HepG2 (cell line): ENCODE results near the gene RMRP. TPM values are rescaled to one million over a fixed set of nuclear protein-coding genes. Genes with fewer than 3 reads are reported as not detected.

Experiments used
- ZBTB40 ChIP-seq, 2 experiments: fragments of 450-650 bp in 1 of 2; sonication (generic) in 1 of 2; formaldehyde crosslinking in 1 of 2; IDR thresholded peaks; 2 replicates each; pipeline versions ENCODE4 v1.6.1 to v1.8.0; 2016 to 2022; ENCODE audit warnings: antibody characterized with exemption in 1 of 2, mild to moderate bottlenecking in 1 of 2, missing genetic modification reagents in 1 of 2
- polyA plus RNA-seq, 8 experiments: library from polyadenylated mRNA; depleted of rRNA in 3 of 8; stranded (reverse) in 7 of 8; unstranded in 1 of 8; fragments of >200 nt; fragmentation: Illumina TruSeq in 4 of 8; extraction: Trizol in 4 of 8; gene quantifications; 2 replicates each; pipeline versions ENCODE4 v1.2.1 to v1.2.3, GENCODE V29; 2011 to 2016; ENCODE audit warnings: low read depth in 4 of 8, missing spikeins in 1 of 8, mixed read lengths in 1 of 8; ENCODE audit not compliant: insufficient read depth in 1 of 8
- total RNA-seq, 5 experiments: library from RNA; depleted of rRNA; stranded (reverse); fragments of >200 nt; fragmentation: Illumina TruSeq; extraction: Trizol; gene quantifications; 2 replicates each; pipeline ENCODE4 v1.2.3, GENCODE V29; 2016; ENCODE audit warnings: low read depth in 1 of 5

Gene RMRP
- total and polyA plus RNA-seq, 2 of the 13 experiments (the other 11 are each of a cell fraction or from before 2014, with no cell fraction given), result 51.4 to 4,025 TPM

GRCh38 chr9:35649431-35650340 is 8.1 kb downstream of the RMRP start (continued):
- no peak for TF ChIP-seq ZBTB40 (IDR thresholded peaks at IDR 0.05)
- TF ChIP-seq ZBTB40 (CRISPR knock-in tag; IDR thresholded peaks at IDR 0.05), result 0 out of 2 replicates have a peak, but pooled peaks have one; percentile 11
